IMR-90 (cell line): ENCODE results near the gene ZC3H8. TPM values are rescaled to one million over a fixed set of nuclear protein-coding genes. Genes with fewer than 3 reads are reported as not detected.

ENCODE experiments used
- ATAC-seq: fragments of 200-7000 bp; cut with Tn5 transposase; 2 replicates; pipeline ENCODE4 v1.9.1; 2020; ENCODE audit warnings: low read depth, mild to moderate bottlenecking, moderate library complexity
- BruUV-seq: library from RNA; stranded (reverse); fragments of 400-500 nt; replicated peaks from 2 replicates; lab custom pipeline; 2021; lab: Mats Ljungman, UMichigan
- CTCF ChIA-PET: fragments of 300-600 bp; formaldehyde crosslinking; extraction: SDS; loops from one replicate; lab custom pipeline; 2021; ENCODE audit warnings: antibody characterized with exemption; lab: Yijun Ruan, JAX
- POLR2A ChIA-PET: fragments of 300-600 bp; sonication (Branson Sonifier 250); formaldehyde crosslinking; loops from one replicate; lab custom pipeline; 2022; ENCODE audit warnings: antibody characterized with exemption; ENCODE audit not compliant: unreplicated experiment; lab: Charles Lee
- DNase-seq: peaks from one replicate; pipeline ENCODE4 v3.0.0; 2013
- H2AFZ ChIP-seq: replicated peaks from 2 replicates; pipeline ENCODE3; 2013; ENCODE audit warnings: low read length, mild to moderate bottlenecking; ENCODE audit not compliant: poor library complexity
- H2AK5ac ChIP-seq: 2 replicates; pipeline ENCODE4 v1.6.1; 2013; ENCODE audit warnings: low read depth, low read length, inconsistent platforms
- H2AK9ac ChIP-seq: replicated peaks from 2 replicates; pipeline ENCODE3; 2013; ENCODE audit warnings: mild to moderate bottlenecking, low read depth, low read length, moderate library complexity; ENCODE audit not compliant: poor library complexity
- H2BK120ac ChIP-seq: 2 replicates; pipeline ENCODE4 v1.6.1; 2013; ENCODE audit warnings: low read depth, low read length, inconsistent platforms
- H2BK15ac ChIP-seq: 3 replicates; pipeline ENCODE4 v1.6.1; 2013; ENCODE audit warnings: low read depth, low read length, inconsistent platforms
- H2BK20ac ChIP-seq: 2 replicates; pipeline ENCODE4 v1.6.1; 2013; ENCODE audit warnings: low read depth, mild to moderate bottlenecking, inconsistent platforms, low read length, moderate library complexity
- H2BK5ac ChIP-seq: 2 replicates; pipeline ENCODE4 v1.6.1; 2013; ENCODE audit warnings: mild to moderate bottlenecking, low read depth, low read length, inconsistent platforms; ENCODE audit not compliant: poor library complexity, severe bottlenecking
- H3K14ac ChIP-seq: replicated peaks from 2 replicates; pipeline ENCODE4 v1.6.1; 2013; ENCODE audit warnings: low read depth, low read length, inconsistent platforms
- H3K18ac ChIP-seq: 2 replicates; pipeline ENCODE4 v1.6.1; 2013; ENCODE audit warnings: low read depth, low read length, control low read depth
- H3K23ac ChIP-seq: 2 replicates; pipeline ENCODE4 v1.6.1; 2013; ENCODE audit warnings: low read depth, low read length, inconsistent platforms
- H3K27ac ChIP-seq: 2 replicates; pipeline ENCODE4 v1.5.1; 2013; ENCODE audit warnings: mild to moderate bottlenecking, control low read depth, low read length; ENCODE audit not compliant: insufficient read depth
- H3K27me3 ChIP-seq: 2 replicates; pipeline ENCODE4 v1.6.1; 2013; ENCODE audit warnings: low read length; ENCODE audit not compliant: control insufficient read depth, insufficient read depth
- H3K36me3 ChIP-seq: 2 replicates; pipeline ENCODE4 v1.6.1; 2013; ENCODE audit warnings: low read length, mixed read lengths; ENCODE audit not compliant: control insufficient read depth, insufficient read depth
- H3K4ac ChIP-seq: 2 replicates; pipeline ENCODE4 v1.6.1; 2013; ENCODE audit warnings: low read depth, low read length, inconsistent platforms
- H3K4me1 ChIP-seq: 2 replicates; pipeline ENCODE4 v1.6.1; 2013; ENCODE audit warnings: low read length, mixed read lengths; ENCODE audit not compliant: control insufficient read depth, insufficient read depth
- H3K4me2 ChIP-seq: 2 replicates; pipeline ENCODE4 v1.6.1; 2013; ENCODE audit warnings: low read depth, mild to moderate bottlenecking, control low read depth, low read length, moderate library complexity
- H3K4me3 ChIP-seq: 2 replicates; pipeline ENCODE4 v1.5.1; 2013; ENCODE audit warnings: low read depth, mild to moderate bottlenecking, control low read depth, low read length, moderate library complexity; ENCODE audit not compliant: insufficient read depth
- H3K56ac ChIP-seq: 2 replicates; pipeline ENCODE4 v1.6.1; 2013; ENCODE audit warnings: low read length, inconsistent platforms; ENCODE audit not compliant: insufficient read depth; ENCODE audit errors: extremely low read depth
- H3K79me1 ChIP-seq, 2 experiments: 2 replicates each; pipeline ENCODE4 v1.6.1; 2013; ENCODE audit warnings: low read length in 2 of 2, inconsistent platforms in 1 of 2, low read depth in 1 of 2
- H3K9ac ChIP-seq: 2 replicates; pipeline ENCODE4 v1.6.1; 2013; ENCODE audit warnings: low read depth, low read length, control low read depth
- H3K9me1 ChIP-seq: 2 replicates; pipeline ENCODE4 v1.6.1; 2013; ENCODE audit warnings: low read length, inconsistent platforms; ENCODE audit not compliant: insufficient read depth
- H3K9me3 ChIP-seq: 2 replicates; pipeline ENCODE4 v1.6.1; 2013; ENCODE audit warnings: low read length; ENCODE audit not compliant: control insufficient read depth, insufficient read depth
- H4K20me1 ChIP-seq: 2 replicates; pipeline ENCODE4 v1.6.1; 2013; ENCODE audit warnings: low read length, inconsistent platforms; ENCODE audit not compliant: insufficient read depth
- H4K5ac ChIP-seq: 2 replicates; pipeline ENCODE4 v1.6.1; 2013; ENCODE audit warnings: mild to moderate bottlenecking, low read depth, low read length, control low read depth
- H4K8ac ChIP-seq, 2 experiments: 2 replicates each; pipeline ENCODE4 v1.6.1; 2013; ENCODE audit warnings: low read depth in 2 of 2, low read length in 2 of 2, control low read depth in 1 of 2, inconsistent platforms in 1 of 2
- H4K91ac ChIP-seq: 2 replicates; pipeline ENCODE4 v1.6.1; 2013; ENCODE audit warnings: low read depth, low read length, inconsistent platforms; ENCODE audit not compliant: insufficient read depth
- CEBPB ChIP-seq: IDR thresholded peaks from 2 replicates; pipeline ENCODE4 v1.6.1; 2012; ENCODE audit warnings: low read depth, low read length, improper control_type of control experiment
- CHD1 ChIP-seq: IDR thresholded peaks from 2 replicates; pipeline ENCODE4 v1.6.1; 2012; ENCODE audit warnings: low read depth, low read length, improper control_type of control experiment
- ELK1 ChIP-seq: fragments of 150-350 bp; IDR thresholded peaks from 2 replicates; pipeline ENCODE4 v1.6.1; 2016; ENCODE audit warnings: low read depth, mild to moderate bottlenecking, low read length, moderate library complexity, borderline replicate concordance
- FOS ChIP-seq: fragments of 150-350 bp; IDR thresholded peaks from 2 replicates; pipeline ENCODE4 v1.6.1; 2016; ENCODE audit warnings: low read depth, low read length
- MAZ ChIP-seq: IDR thresholded peaks from 2 replicates; pipeline ENCODE4 v1.6.1; 2012; ENCODE audit warnings: low read depth, mild to moderate bottlenecking, low read length, improper control_type of control experiment, moderate library complexity, borderline replicate concordance
- NFE2L2 ChIP-seq: fragments of 150-350 bp; IDR thresholded peaks from 2 replicates; pipeline ENCODE4 v1.6.1; 2016; ENCODE audit warnings: low read depth, mild to moderate bottlenecking, low read length
- RAD21 ChIP-seq: IDR thresholded peaks from 2 replicates; pipeline ENCODE4 v1.6.1; 2012; ENCODE audit warnings: low read length, improper control_type of control experiment
- RCOR1 ChIP-seq: IDR thresholded peaks from 2 replicates; pipeline ENCODE4 v1.6.1; 2012; ENCODE audit warnings: mild to moderate bottlenecking, low read length, improper control_type of control experiment; ENCODE audit not compliant: insufficient replicate concordance
- USF2 ChIP-seq: fragments of 150-350 bp; IDR thresholded peaks from 2 replicates; pipeline ENCODE4 v1.6.1; 2017; ENCODE audit warnings: mild to moderate bottlenecking, antibody characterized with exemption, low read length, low read depth
- WGBS, 2 experiments: methylation state at CpG; one replicate each; pipeline versions ENCODE4 v1.1.5 to v1.1.7; 2013; ENCODE audit warnings: missing lambda C conversion rate in 2 of 2; ENCODE audit not compliant: insufficient read length in 1 of 2; ENCODE audit errors: extremely low coverage in 2 of 2; 5-methylcytosine and 5-hydroxymethylcytosine counted together
- dilution Hi-C: fragments of 300-500 bp; cut with HindIII; formaldehyde crosslinking; loops from one replicate; pipeline ENCODE4 v1.14.3; 2018; ENCODE audit warnings: low sequenced_read_pairs; ENCODE audit not compliant: unreplicated experiment
- in situ Hi-C: fragments of 300-500 bp; cut with MboI; formaldehyde crosslinking; loops from 3 replicates; pipeline ENCODE4 v1.14.3; 2019; ENCODE audit warnings: low sequenced_read_pairs, inconsistent platforms, mixed read lengths
- intact Hi-C: fragments of 100-400 bp; cut with micrococcal nuclease; formaldehyde crosslinking; loops from 2 replicates; pipeline ENCODE4 v1.10.0; 2022
- polyA plus RNA-seq, 3 experiments: library from polyadenylated mRNA; depleted of rRNA; stranded (reverse); fragments of >200 nt; gene quantifications; 2 replicates each; pipeline ENCODE4 v1.2.3, GENCODE V29; 2012; ENCODE audit warnings: low replicate concordance in 1 of 3
- total RNA-seq: library from RNA; depleted of rRNA; stranded (reverse); fragments of >200 nt; gene quantifications from 2 replicates; pipeline ENCODE4 v1.2.3, GENCODE V29; 2012
- TF ChIP-seq, protein P1 (sequence below): conservative IDR thresholded peaks from 2 replicates; pipeline ENCODE4 v1.5.1; 2012; ENCODE audit warnings: mild to moderate bottlenecking, low read depth, low read length, improper control_type of control experiment

Gene ZC3H8
- total and polyA plus RNA-seq, 2 of the 4 experiments (the other 2 are of a cell fraction): 0.18 to 1.6 TPM

DNA sequence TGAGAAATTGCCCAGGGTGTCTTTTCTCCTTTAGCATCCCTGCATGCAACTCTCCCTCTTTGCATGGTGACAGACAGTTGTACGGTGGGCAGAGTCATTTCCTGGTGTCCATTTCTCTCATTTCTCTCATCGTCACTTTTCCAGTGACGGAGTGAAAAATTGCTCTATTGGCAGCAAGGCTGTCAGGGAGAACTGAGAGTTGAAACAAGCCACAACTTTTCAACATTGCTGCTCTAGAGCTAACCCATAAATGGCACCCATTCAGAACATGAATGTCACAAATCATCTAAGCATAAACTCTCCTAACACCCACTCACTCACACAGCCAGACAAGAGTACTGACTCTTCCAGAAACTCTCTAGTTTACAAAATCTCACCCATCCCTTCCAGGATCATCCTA, 55.7 kb downstream of the ZC3H8 start:
- dilution Hi-C loops (no loop called here), intact Hi-C loops (no loop called here), in situ Hi-C loops (no loop called here)
- DNase-seq (no peak), ATAC-seq (no peak)
- no peak overlapping the region for H2BK20ac ChIP-seq
- no peak overlapping the region for H3K27ac ChIP-seq
- no peak overlapping the region for H3K9ac ChIP-seq
- TF ChIP-seq FOS (no peak), ELK1 (no peak), RCOR1 (no peak), CHD1 (no peak), RAD21 (no peak), CEBPB (no peak), NFE2L2 (no peak), MAZ (no peak), USF2 (no peak)
- TF ChIP-seq, protein P1, sequence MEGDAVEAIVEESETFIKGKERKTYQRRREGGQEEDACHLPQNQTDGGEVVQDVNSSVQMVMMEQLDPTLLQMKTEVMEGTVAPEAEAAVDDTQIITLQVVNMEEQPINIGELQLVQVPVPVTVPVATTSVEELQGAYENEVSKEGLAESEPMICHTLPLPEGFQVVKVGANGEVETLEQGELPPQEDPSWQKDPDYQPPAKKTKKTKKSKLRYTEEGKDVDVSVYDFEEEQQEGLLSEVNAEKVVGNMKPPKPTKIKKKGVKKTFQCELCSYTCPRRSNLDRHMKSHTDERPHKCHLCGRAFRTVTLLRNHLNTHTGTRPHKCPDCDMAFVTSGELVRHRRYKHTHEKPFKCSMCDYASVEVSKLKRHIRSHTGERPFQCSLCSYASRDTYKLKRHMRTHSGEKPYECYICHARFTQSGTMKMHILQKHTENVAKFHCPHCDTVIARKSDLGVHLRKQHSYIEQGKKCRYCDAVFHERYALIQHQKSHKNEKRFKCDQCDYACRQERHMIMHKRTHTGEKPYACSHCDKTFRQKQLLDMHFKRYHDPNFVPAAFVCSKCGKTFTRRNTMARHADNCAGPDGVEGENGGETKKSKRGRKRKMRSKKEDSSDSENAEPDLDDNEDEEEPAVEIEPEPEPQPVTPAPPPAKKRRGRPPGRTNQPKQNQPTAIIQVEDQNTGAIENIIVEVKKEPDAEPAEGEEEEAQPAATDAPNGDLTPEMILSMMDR: no peak
- H2AK9ac ChIP-seq: no peak overlapping the region
- no peak overlapping the region for H2BK5ac ChIP-seq
- ChIA-PET POLR2A (no interaction called here), CTCF (no interaction called here)
- no peak overlapping the region for H3K14ac ChIP-seq
- no peak overlapping the region for H3K4me2 ChIP-seq
- no peak overlapping the region for H4K5ac ChIP-seq
- BruUV-seq: no TSS peak
- H3K9me3 ChIP-seq: peaks cover 2% of the 10 kb centered on the region; the same call in 1 of the 2 replicates
- H3K9me1 ChIP-seq: no peaks in the 10 kb centered on the region
- H3K4me1 ChIP-seq: no peaks in the 10 kb centered on the region
- H3K23ac ChIP-seq: no peak overlapping the region
- H2BK15ac ChIP-seq: no peak overlapping the region
- no peak overlapping the region for H2BK120ac ChIP-seq
- no peak overlapping the region for H2AK5ac ChIP-seq
- no peak overlapping the region for H3K56ac ChIP-seq
- no peak overlapping the region for H2AFZ ChIP-seq
- no peaks in the 10 kb centered on the region for H3K36me3 ChIP-seq
- no peak overlapping the region for H3K18ac ChIP-seq
- no peak overlapping the region for H4K91ac ChIP-seq
- peaks cover 26% of the 10 kb centered on the region for H3K27me3 ChIP-seq
- H3K79me1 ChIP-seq: no peaks in the 10 kb centered on the region
- no CpG with 5 or more reads among the region's 3 CpGs for WGBS, 2 experiments
- no peak overlapping the region for H3K4me3 ChIP-seq
- no peak overlapping the region for H3K4ac ChIP-seq
- no peak overlapping the region for H4K8ac ChIP-seq
- no peaks in the 10 kb centered on the region for H4K20me1 ChIP-seq
